ENCODE results near the gene DHX30. TPM values are rescaled to one million over a fixed set of nuclear protein-coding genes. Genes with fewer than 3 reads are reported as not detected.

DHX30 gene
- total and polyA plus RNA-seq, 9 of the 15 experiments (the other 6 are each of a cell fraction or from before 2014, with no cell fraction given) = 12.3 to 158 (median 79.0) TPM

GRCh38 chr3:47871389-47871788 lies 68.5 kb downstream of the DHX30 start (continued):
- TF ChIP-seq KLF6 (CRISPR knock-in tag; IDR thresholded peaks at IDR 0.05; ENCODE audit: borderline replicate concordance) (no peak), SRSF1 (IDR thresholded peaks at IDR 0.05; ENCODE audit: low read depth, low read length) (no peak), BRF2 (IDR thresholded peaks at IDR 0.05; ENCODE audit: borderline replicate concordance, insufficient read depth, insufficient read length) (no peak), CBX1 (IDR thresholded peaks at IDR 0.05; ENCODE audit: low read depth) (no peak), TAF15 (IDR thresholded peaks at IDR 0.05; ENCODE audit: low read depth, low read length) (no peak), FOXK2 (conservative IDR thresholded peaks at IDR 0.05 in 1 of 2, IDR thresholded peaks at IDR 0.05 in 1 of 2; ENCODE audit: low read depth in 2 of 2) (peak; percentile 71 to 75; a peak in 3 of 4 replicates), ZNF354B (CRISPR knock-in tag; IDR thresholded peaks at IDR 0.05) (no peak), LEF1 (IDR thresholded peaks at IDR 0.05) (peak; percentile 39; the same call in 1 of the 2 replicates), SREBF2 (CRISPR knock-in tag; IDR thresholded peaks at IDR 0.05) (no peak), HDAC3 (IDR thresholded peaks at IDR 0.05; ENCODE audit: borderline replicate concordance, partially characterized antibody) (no peak), PHF8 (IDR thresholded peaks at IDR 0.05; ENCODE audit: borderline replicate concordance, low read length) (no peak), TSC22D4 (tag; IDR thresholded peaks at IDR 0.05) (no peak), USF2 (CRISPR knock-in tag; IDR thresholded peaks at IDR 0.05) (peak; percentile 65), POLR2G (IDR thresholded peaks at IDR 0.05; ENCODE audit: low read depth, low read length) (no peak), HMBOX1 (IDR thresholded peaks at IDR 0.05) (peak; percentile 33; the same call in 1 of the 2 replicates), KLF10 (CRISPR knock-in tag; IDR thresholded peaks at IDR 0.05) (no peak), ZBTB8A (IDR thresholded peaks at IDR 0.05; ENCODE audit: partially characterized antibody) (no peak), RAD51 (IDR thresholded peaks at IDR 0.05; ENCODE audit: borderline replicate concordance, low read depth) (peak; percentile 67; the same call in 1 of the 2 replicates), PPARD (CRISPR knock-in tag; IDR thresholded peaks at IDR 0.05) (no peak), BRCA1 (IDR thresholded peaks at IDR 0.05) (no peak), BRCA1 (CRISPR knock-in tag; IDR thresholded peaks at IDR 0.05) (no peak), ZNF609 (CRISPR knock-in tag; IDR thresholded peaks at IDR 0.05; ENCODE audit: borderline replicate concordance) (no peak), ZNF121 (CRISPR knock-in tag; conservative IDR thresholded peaks at IDR 0.05) (no peak)
